HCT116 (cell line): Measurements from ENCODE around the gene GFPT2. TPM values are rescaled to one million over a fixed set of nuclear protein-coding genes. Genes with fewer than 3 reads are reported as not detected.

Experiments
- ATAC-seq: fragments of 200-7000 bp; cut with Tn5 transposase; 2 replicates; pipeline ENCODE4 v1.9.1; 2020; ENCODE audit warnings: mild to moderate bottlenecking, moderate library complexity
- BruUV-seq: library from RNA; stranded (reverse); fragments of 400-500 nt; replicated peaks from 2 replicates; lab custom pipeline; 2021; lab: Mats Ljungman, UMichigan
- CTCF ChIA-PET: fragments of 300-600 bp; sonication (Branson Sonifier 250); formaldehyde crosslinking; loops from one replicate; lab custom pipeline; 2021; ENCODE audit warnings: antibody characterized with exemption; lab: Charles Lee
- POLR2A ChIA-PET: fragments of 300-600, 350-600 bp; sonication (Branson Sonifier 250); formaldehyde crosslinking; loops from one replicate; lab custom pipeline; 2021; ENCODE audit warnings: antibody characterized with exemption; lab: Charles Lee
- RAD21 ChIA-PET, 2 experiments: fragments of 300-600 bp; sonication (Branson Sonifier 250); formaldehyde crosslinking; loops; one replicate each; lab custom pipeline; 2023; ENCODE audit warnings: low total read pairs in 2 of 2; ENCODE audit not compliant: uncharacterized antibody in 2 of 2, unreplicated experiment in 2 of 2, low non-redundant PET in 1 of 2; lab: Charles Lee
- DNase-seq: peaks from one replicate; pipeline ENCODE4 v3.0.0-alpha.2; 2010; ENCODE audit warnings: low read depth, low spot score
- H2AFZ ChIP-seq: fragments of 200-600 bp; shearing (Covaris generic), sonication (generic); 2 replicates; pipeline ENCODE4 v1.6.1; 2017; ENCODE audit warnings: low read depth, mixed run types, mixed read lengths, antibody characterized with exemption, low read length; ENCODE audit not compliant: poor library complexity, severe bottlenecking
- H3K27ac ChIP-seq: 2 replicates; pipeline ENCODE4 v1.5.1; 2012; ENCODE audit warnings: low read depth, low read length
- H3K27me3 ChIP-seq: fragments of 200-600 bp; sonication (generic); 2 replicates; pipeline ENCODE4 v1.6.1; 2016; ENCODE audit warnings: mixed run types, low read length, mixed read lengths; ENCODE audit not compliant: insufficient read depth
- H3K36me3 ChIP-seq, 2 experiments: fragments of 200-500 bp in 1 of 2; fragments of 200-600 bp in 1 of 2; sonication (Bioruptor generic) in 1 of 2; sonication (generic) in 1 of 2; 2 replicates each; pipeline versions ENCODE4 v1.5.1 to v1.6.1; 2014 to 2016; ENCODE audit warnings: low read length in 2 of 2, inconsistent platforms in 1 of 2, mixed read lengths in 1 of 2, mixed run types in 1 of 2; ENCODE audit not compliant: insufficient read depth in 2 of 2, control insufficient read depth in 1 of 2
- H3K4me1 ChIP-seq, 2 experiments: fragments of 200-600 bp in 1 of 2; sonication (generic) in 1 of 2; 2 replicates each; pipeline versions ENCODE4 v1.5.1 to v1.6.1; 2012 to 2017; ENCODE audit warnings: low read length in 2 of 2, inconsistent platforms in 1 of 2, mild to moderate bottlenecking in 1 of 2, mixed read lengths in 1 of 2, mixed run types in 1 of 2, moderate library complexity in 1 of 2; ENCODE audit not compliant: insufficient read depth in 2 of 2, control insufficient read depth in 1 of 2
- H3K4me2 ChIP-seq: fragments of 200-600 bp; sonication (generic); 2 replicates; pipeline ENCODE4 v1.6.1; 2017; ENCODE audit warnings: mixed run types, low read length, mixed read lengths
- H3K4me3 ChIP-seq, 2 experiments: fragments of 200-600 bp in 1 of 2; sonication (generic) in 1 of 2; replicated peaks in 1 of 2; 2 replicates each; pipeline ENCODE4 v1.5.1; 2011 to 2016; ENCODE audit warnings: low read length in 2 of 2, control low read depth in 1 of 2, low read depth in 1 of 2, mild to moderate bottlenecking in 1 of 2, mixed read lengths in 1 of 2, mixed run types in 1 of 2
- H3K79me2 ChIP-seq: fragments of 200-600 bp; sonication (generic); 2 replicates; pipeline ENCODE4 v1.6.1; 2017; ENCODE audit warnings: mild to moderate bottlenecking, mixed run types, low read length, moderate library complexity, mixed read lengths; ENCODE audit not compliant: insufficient read depth
- H3K9ac ChIP-seq: fragments of 200-600 bp; sonication (generic); 2 replicates; pipeline ENCODE4 v1.6.1; 2016; ENCODE audit warnings: low read length, mixed read lengths
- H3K9me2 ChIP-seq: fragments of 200-600 bp; sonication (generic), shearing (Covaris generic); 2 replicates; pipeline ENCODE4 v1.6.1; 2017; ENCODE audit warnings: mixed run types, mild to moderate bottlenecking, moderate library complexity; ENCODE audit not compliant: insufficient read depth
- H3K9me3 ChIP-seq, 2 experiments: fragments of 200-500 bp in 1 of 2; fragments of 200-600 bp in 1 of 2; sonication (Bioruptor generic) in 1 of 2; sonication (generic) in 1 of 2; 2 replicates each; pipeline ENCODE4 v1.6.1; 2014 to 2017; ENCODE audit warnings: low read length in 2 of 2, mixed read lengths in 2 of 2, inconsistent platforms in 1 of 2, low read depth in 1 of 2, mild to moderate bottlenecking in 1 of 2, mixed run types in 1 of 2, moderate library complexity in 1 of 2; ENCODE audit not compliant: control insufficient read depth in 1 of 2, insufficient read depth in 1 of 2
- H4K20me1 ChIP-seq: fragments of 200-600 bp; sonication (generic), shearing (Covaris generic); 2 replicates; pipeline ENCODE4 v1.6.1; 2017; ENCODE audit warnings: mixed run types, mild to moderate bottlenecking, moderate library complexity; ENCODE audit not compliant: insufficient read depth
- ATF3 ChIP-seq: IDR thresholded peaks from 2 replicates; pipeline ENCODE4 v1.6.1; 2012
- CTCF ChIP-seq, 3 experiments: fragments of 200-600 bp in 1 of 3; sonication (generic) in 1 of 3; IDR thresholded peaks in 2 of 3; conservative IDR thresholded peaks in 1 of 3; 2 replicates each; pipeline ENCODE4 v1.5.1; 2012 to 2017; ENCODE audit warnings: low read depth in 2 of 3, low read length in 2 of 3, antibody characterized with exemption in 1 of 3, borderline replicate concordance in 1 of 3, control low read depth in 1 of 3, mild to moderate bottlenecking in 1 of 3, mixed read lengths in 1 of 3, mixed run types in 1 of 3, moderate library complexity in 1 of 3; ENCODE audit not compliant: insufficient read depth in 1 of 3
- ELF1 ChIP-seq: IDR thresholded peaks from 2 replicates; pipeline ENCODE4 v1.6.1; 2012; ENCODE audit warnings: low read depth, borderline replicate concordance
- MAX ChIP-seq: IDR thresholded peaks from 2 replicates; pipeline ENCODE4 v1.6.1; 2012
- RAD21 ChIP-seq: IDR thresholded peaks from 2 replicates; pipeline ENCODE4 v1.6.1; 2012; ENCODE audit warnings: low read depth, mild to moderate bottlenecking
- REST ChIP-seq: IDR thresholded peaks from 2 replicates; pipeline ENCODE4 v1.6.1; 2012; ENCODE audit warnings: low read depth
- ZFX ChIP-seq: fragments of 450-650 bp; IDR thresholded peaks from 2 replicates; pipeline ENCODE4 v1.6.1; 2017
- intact Hi-C: fragments of 100-400 bp; cut with micrococcal nuclease; formaldehyde crosslinking; loops from 2 replicates; pipeline ENCODE4 v1.10.0; 2022
- total RNA-seq: library from RNA; stranded (reverse); gene quantifications from one replicate; pipeline ENCODE4 v1.2.1, GENCODE V29; 2021; ENCODE audit not compliant: unreplicated experiment

The GFPT2 gene
- total RNA-seq, 1 experiment from 2014 or later: 16.1 TPM

GRCh38 chr5:180373870-180374269, 20.7 kb upstream of the GFPT2 start (continued):
- no peak for TF ChIP-seq ELF1

GRCh38 chr5:180373454-180373853, 20.3 kb upstream of the GFPT2 start:
- H3K27ac ChIP-seq: no peak overlapping the region
- POLR2A ChIA-PET: no interaction called here
- CTCF ChIA-PET: no interaction called here
- RAD21 ChIA-PET: no interaction called here
- H2AFZ ChIP-seq: no peak overlapping the region
- H4K20me1 ChIP-seq: no peaks in the 10 kb centered on the region
- intact Hi-C loops: no loop called here
- DNase-seq: no peak
- H3K27me3 ChIP-seq: no peaks in the 10 kb centered on the region
- H3K9me3 ChIP-seq: no peaks in the 10 kb centered on the region
- H3K4me1 ChIP-seq: no peaks in the 10 kb centered on the region
- no peak for ATAC-seq
- H3K36me3 ChIP-seq: no peaks in the 10 kb centered on the region
- no peaks in the 10 kb centered on the region for H3K79me2 ChIP-seq
- TF ChIP-seq REST (no peak), CTCF (IDR thresholded peaks at IDR 0.05 in 2 of 3, conservative IDR thresholded peaks at IDR 0.05 in 1 of 3; ENCODE audit: borderline replicate concordance in 1 of 3, insufficient read depth in 1 of 3, low read depth in 2 of 3, low read length in 2 of 3) (no peak), RAD21 (no peak), ATF3 (no peak), ELF1 (no peak), ZFX (no peak), MAX (no peak)
- no peaks in the 10 kb centered on the region for H3K9me2 ChIP-seq
- H3K4me2 ChIP-seq: no peak overlapping the region
- H3K4me3 ChIP-seq: no peak overlapping the region
- H3K9ac ChIP-seq: no peak overlapping the region
- BruUV-seq: no TSS peak
